ENCODE measurements around the gene LDLRAD4.

The LDLRAD4 gene

DNA sequence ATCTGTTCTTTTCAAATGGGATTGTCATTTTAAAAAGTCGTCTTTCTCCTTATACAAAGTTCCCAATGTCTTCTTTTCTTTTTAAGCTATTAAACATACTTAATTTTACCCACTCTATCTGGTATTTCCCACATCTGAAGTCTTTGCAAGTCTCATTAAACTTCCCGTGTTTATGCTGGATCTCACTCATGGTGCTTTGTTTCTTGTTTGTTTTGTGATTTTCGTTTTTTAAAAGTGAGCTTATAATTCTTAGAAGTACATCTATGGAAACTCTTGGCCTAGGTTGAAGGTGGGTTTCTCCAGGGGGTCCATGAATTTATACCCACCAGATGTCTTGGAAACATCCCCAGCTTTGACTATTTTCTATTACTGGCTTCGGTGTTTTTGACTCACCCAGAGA, 299.8 kb downstream of the LDLRAD4 start:
- no peak for DNase-seq (ENCODE audit: low spot score)

DNA sequence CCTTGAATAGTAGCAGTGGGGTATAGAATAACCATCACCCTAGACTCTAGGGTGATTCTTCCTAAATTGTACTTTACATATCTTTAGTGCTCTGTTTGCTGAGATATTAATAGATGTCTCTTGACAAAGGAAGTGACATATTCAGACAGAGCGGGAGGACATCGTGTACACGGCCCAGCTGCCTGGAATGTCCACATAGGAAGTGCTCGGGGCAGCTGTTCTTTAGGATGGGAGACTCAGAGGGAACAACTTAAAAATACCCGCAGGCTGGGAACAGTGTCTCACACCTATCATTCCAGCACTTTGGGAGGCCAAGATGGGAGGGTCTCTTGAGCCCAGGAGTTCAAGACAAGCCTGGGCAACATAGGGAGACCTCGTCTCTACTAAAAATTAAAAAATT, 301.7 kb downstream of the LDLRAD4 start:
- no peak for DNase-seq (ENCODE audit: low spot score)

DNA sequence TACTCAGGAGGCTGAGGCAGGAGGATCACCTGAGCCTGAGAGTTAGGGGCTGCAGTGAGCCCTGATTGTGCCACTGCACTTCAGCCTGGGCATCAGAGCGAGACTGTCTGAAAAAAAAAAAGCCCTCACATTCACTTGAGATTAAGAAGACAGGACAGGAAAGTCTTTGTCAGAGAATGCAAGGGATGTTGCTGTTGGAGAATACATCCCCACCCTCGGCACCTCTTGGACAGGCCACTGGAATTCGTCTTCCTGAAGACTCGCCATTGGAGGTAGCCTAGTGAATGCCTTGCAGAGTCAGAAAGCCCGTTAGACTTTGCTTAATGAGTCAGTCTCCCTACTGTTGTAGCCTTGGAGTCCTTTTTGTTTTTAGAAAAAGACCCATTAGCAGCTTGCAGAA, 302.2 kb downstream of the LDLRAD4 start:
- DNase-seq (ENCODE audit: low spot score), result no peak

- DNase-seq (ENCODE audit: low spot score), result no peak
Observed at GRCh38 chr18:13521418-13521817, 302.9 kb downstream of the LDLRAD4 start.

DNA sequence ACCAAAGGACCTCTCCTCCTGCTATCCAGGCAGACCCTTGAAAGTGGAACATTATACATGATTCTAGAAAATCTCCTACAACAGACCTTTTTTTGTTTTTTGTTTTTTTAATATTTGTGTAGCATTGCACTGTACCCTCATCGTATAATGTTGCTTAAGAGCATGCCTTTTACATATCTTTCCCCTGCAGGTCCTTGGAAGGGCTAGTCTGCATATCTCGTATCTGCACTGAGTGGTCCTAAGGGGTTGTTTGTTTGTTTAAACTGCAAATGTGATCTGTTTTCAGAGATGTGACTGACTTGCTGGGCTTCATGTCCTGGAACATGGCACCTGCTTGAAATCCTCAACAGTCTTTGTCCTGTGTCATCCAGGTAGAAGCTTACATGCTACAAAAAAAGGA, 303.7 kb downstream of the LDLRAD4 start:
- no peak for DNase-seq (ENCODE audit: low spot score)

DNA sequence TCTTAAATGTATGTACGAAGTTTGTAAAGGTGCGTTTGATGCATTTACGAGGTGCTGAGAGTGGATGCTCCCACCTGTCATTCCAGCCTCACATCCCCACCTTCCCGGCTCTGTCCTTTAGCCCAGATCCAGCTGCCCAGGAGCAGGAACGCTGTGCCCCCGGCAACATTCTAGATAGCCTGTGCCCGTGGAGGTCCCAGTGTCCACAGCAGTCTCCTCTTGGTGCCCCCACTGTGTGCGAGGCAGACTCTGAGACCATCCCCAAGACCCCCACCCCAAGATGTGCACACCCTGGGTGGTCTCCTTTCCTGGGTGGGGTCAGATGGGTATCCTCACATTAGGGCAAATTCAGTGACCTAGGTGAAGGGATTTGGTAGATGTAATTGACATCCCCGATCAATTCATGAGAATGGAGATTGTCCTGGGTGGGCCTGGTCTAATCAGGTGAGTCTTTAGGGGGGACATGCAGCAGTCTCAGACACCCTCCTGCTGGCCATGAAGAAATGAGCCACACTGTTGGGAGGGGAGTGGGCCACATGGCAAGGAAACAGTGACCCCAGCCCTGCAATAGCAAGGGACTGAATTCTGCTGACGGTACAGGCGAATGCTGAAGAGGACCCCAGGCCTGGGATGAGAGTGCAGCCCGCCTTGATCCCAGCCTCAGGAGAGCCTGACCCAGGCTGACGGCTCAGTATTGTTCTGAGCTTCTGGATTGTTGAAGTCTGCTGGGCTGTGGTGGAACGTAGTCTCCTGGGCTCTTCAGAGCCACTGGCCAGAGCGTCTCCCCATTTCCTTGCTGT, 304.5 kb downstream of the LDLRAD4 start:
- no peak for DNase-seq (ENCODE audit: low spot score)

GRCh38 chr18:13524054-13524453, 305.5 kb downstream of the LDLRAD4 start:
- DNase-seq (ENCODE audit: low spot score), result no peak

- DNase-seq (ENCODE audit: low spot score), result no peak
Observed at GRCh38 chr18:13524811-13525210, 306.3 kb downstream of the LDLRAD4 start.

DNA sequence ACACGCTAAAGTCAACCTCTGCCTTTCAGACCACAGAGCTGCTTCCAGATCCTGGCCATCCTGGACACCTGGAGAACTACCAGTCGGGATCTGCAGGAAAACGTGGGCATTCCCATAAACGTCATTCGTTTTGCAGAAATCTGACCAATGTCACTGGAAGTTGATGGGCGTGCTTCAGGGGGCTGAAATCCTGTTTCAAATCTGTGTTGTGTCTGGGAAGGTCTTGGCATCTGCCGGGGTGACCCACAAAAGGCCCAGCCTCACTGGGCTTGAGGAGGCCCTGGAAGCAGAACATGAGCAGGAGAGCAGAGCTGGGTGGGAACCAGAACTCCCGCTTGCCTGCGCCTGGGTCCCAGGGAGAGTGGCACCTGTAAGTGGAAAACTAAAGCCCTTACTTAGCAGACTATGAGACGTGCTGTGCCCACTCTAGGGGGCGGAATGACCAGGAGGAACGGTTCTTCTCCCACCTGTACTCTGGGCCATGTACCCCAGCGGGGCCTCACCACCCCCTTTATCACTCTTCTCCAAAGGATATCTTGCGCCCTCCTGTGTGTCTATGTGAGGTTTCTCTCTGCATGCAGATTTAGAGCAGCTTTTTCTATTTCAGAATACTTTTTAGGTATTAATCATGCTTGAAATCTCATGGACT, 306.9 kb downstream of the LDLRAD4 start:
- DNase-seq (ENCODE audit: low spot score), result no peak

DNA sequence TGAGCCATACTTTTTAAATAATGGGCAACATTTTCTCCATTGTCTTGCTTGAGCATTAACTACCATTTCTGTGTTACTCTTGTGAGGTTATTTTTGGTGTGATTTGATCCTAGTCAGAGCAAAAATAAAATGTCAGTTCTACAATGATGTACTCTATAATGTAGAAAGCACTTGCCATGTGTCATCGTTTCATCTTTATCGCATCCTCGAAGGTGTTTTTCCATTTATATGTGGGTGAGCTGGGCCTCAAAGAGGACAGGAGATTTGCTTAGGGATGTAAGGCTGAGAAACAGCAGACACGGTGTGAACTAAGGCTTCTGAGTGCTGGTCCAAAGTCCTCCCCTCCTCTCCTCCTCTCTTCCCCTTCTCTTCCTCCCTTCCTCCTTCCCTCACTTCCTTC, 308.0 kb downstream of the LDLRAD4 start:
- no peak for DNase-seq (ENCODE audit: low spot score)

DNA sequence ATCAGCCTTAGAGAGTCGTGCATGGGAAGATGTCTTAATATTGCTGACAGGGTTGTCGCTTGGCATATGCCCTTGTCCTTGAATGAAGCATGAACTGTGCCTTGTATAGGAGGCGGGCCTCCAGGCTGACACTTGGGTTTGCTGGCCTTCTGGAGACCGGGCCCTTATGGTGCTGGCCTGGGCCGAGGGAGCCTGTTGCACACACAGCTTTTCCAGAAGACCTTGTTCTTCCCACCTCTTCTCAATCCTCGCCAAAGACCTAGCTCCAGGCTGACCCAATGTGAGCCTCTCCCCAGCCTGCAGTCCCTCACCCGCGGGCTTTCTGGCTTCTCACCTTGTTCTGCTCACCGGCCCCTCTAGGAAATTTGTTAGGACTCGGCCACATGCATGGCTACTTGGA, 308.7 kb downstream of the LDLRAD4 start:
- no peak for DNase-seq (ENCODE audit: low spot score)

DNA sequence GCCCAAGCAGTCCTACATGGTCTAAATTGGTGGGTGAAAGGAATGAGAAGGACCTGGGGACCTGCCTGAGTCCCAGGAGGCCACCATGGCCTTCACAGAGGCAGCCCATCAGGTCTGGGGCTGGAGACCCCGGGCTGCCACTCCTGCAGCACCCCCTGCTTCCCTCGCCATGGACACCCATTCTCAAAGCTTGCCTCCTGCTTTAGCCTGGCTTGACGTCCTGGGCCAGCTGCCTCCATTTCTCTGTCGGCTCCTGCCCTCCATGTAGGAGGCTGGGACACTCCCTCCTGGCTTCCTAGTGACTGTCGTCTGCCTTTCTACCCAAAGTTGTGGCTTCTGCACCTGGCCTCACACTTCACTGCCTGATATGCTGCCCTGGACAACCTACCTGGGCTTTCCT, 309.2 kb downstream of the LDLRAD4 start:
- DNase-seq (ENCODE audit: low spot score), result no peak

DNA sequence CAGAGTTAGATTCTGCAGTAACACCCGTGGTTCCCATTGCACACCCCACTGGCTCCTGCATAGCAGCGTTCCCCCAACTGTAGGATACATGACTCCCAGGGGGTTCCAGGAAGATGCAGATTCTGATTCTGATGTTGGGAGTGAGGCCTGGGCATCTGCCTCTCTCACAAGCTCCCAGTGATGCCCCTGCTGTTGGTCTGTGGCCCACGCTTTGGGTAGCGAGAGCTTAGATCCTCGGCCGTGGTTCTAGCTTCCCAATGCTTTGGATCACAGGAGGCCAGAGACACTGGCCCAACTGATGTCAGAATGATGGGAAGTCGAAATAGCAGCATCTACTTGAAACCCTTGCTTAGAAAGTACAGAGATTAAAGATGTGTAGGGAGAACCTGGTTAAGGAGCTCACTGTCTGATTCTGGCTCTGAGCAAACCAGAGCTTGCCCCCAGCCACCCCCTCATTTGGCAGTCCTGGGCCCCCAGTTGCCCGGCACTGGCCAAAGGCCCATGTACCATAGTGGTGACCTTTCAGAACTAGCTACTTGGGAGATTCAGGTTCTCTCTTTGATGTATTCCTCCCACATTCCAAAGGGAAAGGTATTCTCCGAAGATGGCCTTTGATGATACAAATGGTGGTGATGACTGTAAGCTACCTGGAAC, 310.3 kb downstream of the LDLRAD4 start:
- no peak for DNase-seq (ENCODE audit: low spot score)

DNA sequence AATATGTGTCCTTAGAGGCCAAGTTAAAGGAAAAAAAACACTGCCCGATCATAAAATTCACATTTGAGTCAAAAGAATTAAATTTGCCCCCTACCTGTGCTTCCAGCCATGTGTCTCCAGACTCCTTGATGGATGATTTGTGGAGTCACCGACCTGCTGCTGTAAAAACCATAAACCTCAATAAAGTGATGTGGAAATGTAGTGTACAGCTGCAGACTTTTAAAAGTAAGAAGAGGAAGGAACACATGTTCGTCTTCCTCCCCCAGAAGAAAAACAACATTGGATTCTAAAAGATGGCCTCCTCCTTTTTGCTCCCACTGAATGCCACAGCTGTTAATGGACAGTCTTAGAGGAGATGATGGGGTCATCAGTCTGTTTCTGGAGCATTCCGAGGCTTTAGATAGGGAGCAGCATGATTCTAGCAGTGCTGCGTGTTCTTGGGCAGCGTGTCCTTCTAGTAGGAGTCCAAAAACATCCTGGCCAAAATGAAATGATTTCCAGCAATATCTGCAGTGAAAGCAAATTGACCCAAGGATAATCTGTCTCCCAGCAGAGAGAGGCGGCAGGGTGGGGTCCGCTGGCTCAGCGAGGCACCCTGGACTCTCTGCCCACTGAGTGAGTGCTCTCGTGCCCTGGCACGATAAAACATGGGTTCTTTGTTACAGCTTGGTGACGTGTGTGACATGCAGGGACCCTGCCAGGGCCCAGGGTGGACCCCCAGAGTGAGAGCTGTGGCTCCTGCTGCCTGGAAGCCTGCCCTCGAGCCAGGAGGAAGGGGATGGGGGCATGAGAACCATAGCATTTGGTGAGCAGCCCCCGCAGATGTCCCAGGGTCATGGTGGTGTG, 311.7 kb downstream of the LDLRAD4 start:
- no peak for DNase-seq (ENCODE audit: low spot score)

DNA sequence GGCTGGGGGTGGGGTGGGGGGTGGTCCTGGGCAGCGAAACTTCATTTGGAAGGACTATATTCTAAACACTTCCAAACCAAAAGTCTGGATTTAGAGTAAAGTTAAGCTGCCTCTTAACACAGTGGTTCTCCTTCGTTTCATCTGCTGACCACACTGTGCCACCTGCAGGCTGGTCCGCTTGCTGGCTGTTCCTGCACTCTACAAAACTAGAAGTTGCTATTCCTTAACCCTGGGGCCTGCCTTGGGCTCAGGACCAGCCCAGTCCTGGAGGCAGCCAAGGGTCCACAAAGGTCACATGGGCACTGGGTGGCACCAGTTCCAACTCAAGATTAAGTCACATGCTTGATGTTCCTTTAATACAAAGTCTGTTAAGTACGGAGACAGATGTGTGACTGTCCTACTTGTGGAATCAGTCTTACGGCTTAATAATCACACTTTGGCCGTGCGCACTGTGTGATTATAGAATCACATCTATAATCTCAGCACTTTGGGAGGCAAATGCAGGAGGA, 312.4 kb downstream of the LDLRAD4 start:
- peak; percentile 3 for DNase-seq (ENCODE audit: low spot score)

- no peak for DNase-seq (ENCODE audit: low spot score)
Observed at GRCh38 chr18:13531681-13532325, 313.2 kb downstream of the LDLRAD4 start.

DNA sequence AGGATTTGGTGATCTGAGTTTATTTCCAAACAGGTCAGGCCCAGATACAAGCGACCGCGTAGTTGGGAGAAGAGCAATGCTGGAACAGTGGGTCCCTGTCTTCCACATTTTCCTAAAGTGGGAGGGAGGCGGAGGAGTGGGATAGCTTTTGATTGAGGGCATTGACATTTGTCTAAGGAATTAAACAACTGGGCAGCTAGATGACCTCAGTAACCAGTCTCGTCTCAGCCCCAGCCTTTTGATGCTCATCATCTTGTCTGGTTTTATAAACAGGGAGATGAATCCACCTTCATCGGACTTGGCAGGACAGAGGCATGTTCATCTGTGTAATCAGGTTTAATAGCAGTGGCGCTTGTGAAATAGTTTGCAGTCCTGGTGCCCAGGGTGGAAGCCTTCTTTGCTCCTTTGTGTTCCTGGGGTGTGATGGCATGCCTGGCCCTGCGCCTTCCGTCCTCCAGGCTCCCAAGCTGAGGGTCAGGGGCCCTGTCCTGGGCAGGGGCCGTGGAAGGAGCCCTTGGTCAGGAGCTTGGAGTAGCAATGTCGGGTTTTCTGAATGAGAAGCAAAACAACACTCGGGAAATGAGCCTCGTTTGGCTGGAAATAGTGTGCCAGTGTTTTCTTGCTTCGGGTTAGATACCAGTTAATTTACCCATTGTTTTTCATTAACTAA, 314.0 kb downstream of the LDLRAD4 start:
- DNase-seq (ENCODE audit: low spot score), result no peak

GRCh38 chr18:13534631-13535030, 316.1 kb downstream of the LDLRAD4 start:
- no peak for DNase-seq (ENCODE audit: low spot score)

DNA sequence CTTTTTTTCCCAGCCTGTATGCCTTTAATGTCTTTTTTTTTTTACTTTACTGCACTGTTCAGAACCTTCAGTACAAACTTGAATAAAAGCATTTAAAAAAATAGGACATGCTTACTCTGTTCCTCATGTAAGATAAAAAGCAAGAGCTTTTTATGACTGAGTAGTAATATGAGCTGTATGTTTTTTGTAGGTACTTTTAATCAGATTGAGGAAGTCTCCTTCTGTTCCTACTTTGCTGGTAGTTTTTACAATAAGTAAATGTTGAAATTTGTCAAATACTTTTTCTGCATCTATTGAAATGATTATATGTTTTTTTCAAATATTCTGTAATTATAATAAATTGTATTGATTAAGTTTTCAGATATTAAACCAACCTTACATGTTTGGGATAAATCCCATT, 318.0 kb downstream of the LDLRAD4 start:
- no peak for DNase-seq (ENCODE audit: low spot score)

- DNase-seq (ENCODE audit: low spot score), result no peak
Observed at GRCh38 chr18:13537022-13537780, 318.6 kb downstream of the LDLRAD4 start.
